T follicular helper cell (primary cell): ENCODE results near the gene CYP27A1.

Source experiments
- DNase-seq: peaks from one replicate; pipeline ENCODE4 v3.0.0-alpha.2; 2020; ENCODE audit warnings: low read depth

The CYP27A1 gene

DNA sequence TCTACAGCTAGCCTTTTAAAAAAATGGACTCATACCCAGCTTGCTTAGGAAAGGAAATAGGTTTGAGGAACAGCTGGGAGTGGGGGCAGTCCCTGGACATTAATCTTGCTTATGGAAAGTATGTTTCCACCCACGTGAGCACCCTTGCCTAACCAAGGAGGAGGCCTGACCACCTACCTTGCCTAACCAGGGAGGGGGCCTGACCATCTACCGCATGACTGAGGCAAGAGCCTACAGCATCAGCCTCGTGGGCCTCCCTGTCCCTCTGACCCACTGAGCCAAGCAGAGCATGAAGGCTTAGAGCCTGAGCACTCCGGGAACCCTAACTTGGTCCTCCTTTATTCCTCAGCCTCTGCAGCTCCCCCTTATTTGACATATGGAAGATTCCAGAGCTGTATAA lies 29.4 kb downstream of the CYP27A1 start:
- no peak for DNase-seq

DNA sequence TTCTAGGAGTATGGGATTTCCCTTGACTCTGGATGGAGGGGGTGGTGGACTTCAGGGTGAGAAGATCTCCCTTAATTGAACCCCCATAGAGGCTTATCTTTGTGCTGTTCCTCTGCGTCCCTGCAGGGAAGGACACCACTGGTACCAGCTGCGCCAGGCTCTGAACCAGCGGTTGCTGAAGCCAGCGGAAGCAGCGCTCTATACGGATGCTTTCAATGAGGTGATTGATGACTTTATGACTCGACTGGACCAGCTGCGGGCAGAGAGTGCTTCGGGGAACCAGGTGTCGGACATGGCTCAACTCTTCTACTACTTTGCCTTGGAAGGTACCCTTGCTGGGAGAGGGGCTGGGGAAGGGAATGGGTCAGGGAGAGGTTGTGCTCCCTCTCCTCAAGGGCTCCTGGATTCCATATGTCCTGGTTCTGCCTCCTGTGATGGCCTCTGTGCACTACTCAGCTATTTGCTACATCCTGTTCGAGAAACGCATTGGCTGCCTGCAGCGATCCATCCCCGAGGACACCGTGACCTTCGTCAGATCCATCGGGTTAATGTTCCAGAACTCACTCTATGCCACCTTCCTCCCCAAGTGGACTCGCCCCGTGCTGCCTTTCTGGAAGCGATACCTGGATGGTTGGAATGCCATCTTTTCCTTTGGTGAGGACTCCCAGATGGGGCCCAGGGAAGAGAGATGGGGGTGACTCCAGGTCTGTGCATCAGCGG lies 30.3 kb downstream of the CYP27A1 start:
- no peak for DNase-seq

DNA sequence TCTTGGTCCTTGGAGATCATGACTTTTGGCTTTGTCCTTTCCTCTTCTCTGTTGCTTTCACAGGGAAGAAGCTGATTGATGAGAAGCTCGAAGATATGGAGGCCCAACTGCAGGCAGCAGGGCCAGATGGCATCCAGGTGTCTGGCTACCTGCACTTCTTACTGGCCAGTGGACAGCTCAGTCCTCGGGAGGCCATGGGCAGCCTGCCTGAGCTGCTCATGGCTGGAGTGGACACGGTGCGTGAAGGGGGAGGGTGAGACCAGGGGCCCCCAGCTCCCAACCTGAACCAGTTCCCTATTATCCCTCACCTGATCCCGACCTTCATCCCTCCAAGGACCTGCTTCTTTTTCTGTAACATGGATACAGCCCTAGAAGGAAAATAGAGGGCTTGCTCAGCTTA lies 30.9 kb downstream of the CYP27A1 start:
- DNase-seq = no peak

DNA sequence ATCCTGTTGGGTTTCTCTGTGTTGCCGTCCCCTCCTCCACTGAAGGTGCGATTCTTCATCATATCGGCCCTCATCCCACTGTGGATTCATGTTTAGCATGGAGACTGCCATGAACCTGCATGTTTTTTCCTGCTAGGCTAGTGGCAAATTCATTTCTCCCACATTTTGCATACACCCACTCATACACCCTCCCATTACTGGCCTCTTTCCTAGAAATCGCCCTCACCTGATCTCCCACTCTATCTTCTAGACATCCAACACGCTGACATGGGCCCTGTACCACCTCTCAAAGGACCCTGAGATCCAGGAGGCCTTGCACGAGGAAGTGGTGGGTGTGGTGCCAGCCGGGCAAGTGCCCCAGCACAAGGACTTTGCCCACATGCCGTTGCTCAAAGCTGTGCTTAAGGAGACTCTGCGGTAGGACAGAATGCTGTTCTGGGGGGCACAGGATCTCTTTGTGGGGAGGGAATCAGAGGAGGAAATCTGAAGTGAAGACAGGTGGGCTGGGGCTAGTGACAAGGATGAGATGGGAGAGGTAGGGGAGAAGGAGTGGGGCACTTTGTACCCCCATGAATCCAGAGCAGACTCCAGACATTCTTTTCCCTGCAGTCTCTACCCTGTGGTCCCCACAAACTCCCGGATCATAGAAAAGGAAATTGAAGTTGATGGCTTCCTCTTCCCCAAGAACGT lies 32.0 kb downstream of the CYP27A1 start:
- no peak for DNase-seq

DNA sequence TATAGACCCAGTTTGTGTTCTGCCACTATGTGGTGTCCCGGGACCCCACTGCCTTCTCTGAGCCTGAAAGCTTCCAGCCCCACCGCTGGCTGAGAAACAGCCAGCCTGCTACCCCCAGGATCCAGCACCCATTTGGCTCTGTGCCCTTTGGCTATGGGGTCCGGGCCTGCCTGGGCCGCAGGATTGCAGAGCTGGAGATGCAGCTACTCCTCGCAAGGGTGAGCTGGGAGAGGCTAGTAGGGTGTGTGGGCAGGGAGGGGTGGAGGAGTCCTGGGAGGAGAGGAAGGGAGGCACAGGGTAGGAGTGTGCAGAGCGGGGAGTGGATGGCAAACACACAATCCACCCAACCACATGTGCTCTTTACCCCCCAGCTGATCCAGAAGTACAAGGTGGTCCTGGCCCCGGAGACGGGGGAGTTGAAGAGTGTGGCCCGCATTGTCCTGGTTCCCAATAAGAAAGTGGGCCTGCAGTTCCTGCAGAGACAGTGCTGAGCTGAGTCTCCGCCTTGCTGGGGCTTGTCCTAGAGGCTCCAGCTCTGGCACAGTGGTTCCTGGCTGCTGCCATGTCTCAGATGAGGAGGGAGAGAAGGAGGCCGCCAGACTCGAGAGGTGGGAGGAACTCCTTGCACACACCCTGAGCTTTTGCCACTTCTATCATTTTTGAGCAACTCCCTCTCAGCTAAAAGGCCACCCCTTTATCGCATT lies 32.7 kb downstream of the CYP27A1 start:
- DNase-seq = no peak

DNA sequence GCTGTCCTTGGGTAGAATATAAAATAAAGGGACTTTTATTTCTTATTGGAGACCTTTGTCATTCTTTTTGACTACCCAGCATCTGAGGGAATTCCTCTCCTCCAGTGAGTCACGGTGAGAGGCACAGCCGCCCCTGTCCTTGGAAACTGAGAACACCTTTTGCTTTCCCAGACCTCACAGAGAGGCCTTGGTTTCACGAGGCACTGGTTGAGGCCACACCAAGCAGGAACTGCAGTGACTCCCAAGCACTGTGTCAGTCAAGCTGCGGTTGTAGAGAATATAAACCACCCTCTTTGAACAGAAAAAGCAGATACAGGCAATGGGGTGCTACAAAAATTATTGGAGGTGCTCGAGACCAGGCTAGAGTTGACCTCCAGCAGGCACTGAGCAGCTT lies 33.3 kb downstream of the CYP27A1 start:
- no peak for DNase-seq

DNA sequence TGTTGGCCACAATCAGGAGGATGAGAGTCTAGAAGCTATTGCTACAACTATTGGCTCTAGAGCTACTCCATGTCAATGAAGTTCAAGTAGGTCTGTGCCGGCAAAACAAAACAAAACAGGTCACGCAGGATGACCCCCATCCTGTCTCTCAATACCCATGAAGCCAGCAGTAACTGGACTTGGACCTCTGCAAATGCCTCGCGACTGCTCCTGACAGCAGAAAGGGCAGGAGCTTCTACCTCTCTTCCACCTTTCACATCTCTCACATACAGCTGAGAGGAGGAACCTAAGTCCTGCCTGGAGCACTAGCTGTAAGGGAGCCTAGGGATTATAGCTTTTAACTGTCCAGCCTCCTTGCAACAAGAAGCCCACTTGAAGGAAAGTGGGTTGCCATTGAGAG lies 33.7 kb downstream of the CYP27A1 start:
- DNase-seq = no peak

DNA sequence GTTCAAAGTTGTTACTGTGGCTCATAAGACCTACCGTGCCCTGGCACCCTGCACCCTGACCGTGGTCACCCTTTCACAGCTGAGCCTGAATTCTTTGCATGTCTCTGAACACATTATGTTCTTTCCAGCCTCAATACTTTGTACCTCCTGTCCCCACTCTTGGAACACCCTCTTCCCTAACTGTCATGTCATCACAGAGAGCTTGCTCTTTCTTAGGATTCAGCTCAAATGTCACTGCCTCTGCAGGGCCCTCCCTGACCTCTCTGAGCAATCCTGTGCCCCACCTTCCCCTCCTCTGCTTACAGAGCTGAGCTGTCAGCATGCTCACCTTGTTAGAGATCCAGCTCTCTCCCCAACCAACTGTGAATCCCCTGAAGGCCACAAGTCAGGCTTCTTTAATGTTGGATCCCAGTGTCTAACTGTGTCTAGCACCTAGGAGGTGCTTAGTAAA lies 34.6 kb downstream of the CYP27A1 start:
- no peak for DNase-seq

DNA sequence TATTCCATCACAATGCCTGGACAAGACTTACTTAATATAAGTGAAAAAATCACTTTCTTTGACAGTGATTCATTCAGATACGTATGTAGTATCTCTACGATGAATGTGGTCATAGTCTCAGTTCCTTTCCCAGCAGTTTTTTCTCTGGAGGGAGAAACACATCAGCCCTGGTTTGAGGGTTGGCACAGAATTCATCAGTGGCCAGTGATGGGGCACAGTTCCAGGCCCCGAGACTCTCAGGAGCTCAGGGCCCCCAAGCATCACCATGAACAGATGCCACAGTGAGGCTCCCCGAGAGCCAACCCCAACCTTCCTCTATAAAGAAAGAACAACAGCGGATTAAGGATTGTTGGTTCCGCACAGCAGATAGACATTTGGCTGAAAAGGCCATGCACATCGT lies 37.1 kb downstream of the CYP27A1 start:
- no peak for DNase-seq

DNA sequence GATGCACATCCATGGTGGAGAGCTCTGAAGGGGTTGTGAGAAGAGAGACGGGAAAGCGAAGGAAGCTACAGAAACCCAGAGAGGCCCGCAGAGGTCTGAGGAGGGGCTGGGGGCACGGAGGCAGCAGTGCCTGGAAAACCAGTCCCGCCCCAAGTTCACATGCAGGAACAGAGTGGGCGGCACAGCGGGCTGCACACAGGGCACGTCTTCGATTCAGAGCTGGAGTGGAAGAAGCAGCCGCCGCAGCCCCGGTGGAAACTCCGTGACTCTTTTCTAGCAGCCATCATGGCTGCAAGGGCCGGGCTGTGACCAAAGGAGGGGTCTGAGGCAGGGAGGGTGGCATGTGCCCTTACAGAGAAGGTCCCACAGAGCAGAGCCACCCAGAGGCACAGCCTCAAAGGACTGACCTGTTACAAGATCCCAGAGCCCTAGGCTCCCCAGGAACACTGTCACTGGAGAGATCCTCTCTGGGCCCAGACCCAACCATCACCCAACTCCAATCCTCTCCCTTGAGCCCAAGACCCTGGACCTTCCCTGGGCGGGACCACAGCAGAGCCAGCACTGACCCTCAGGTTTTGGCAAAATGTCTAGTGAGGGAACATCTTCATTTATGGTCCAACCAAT lies 38.9 kb downstream of the CYP27A1 start:
- no peak for DNase-seq

DNA sequence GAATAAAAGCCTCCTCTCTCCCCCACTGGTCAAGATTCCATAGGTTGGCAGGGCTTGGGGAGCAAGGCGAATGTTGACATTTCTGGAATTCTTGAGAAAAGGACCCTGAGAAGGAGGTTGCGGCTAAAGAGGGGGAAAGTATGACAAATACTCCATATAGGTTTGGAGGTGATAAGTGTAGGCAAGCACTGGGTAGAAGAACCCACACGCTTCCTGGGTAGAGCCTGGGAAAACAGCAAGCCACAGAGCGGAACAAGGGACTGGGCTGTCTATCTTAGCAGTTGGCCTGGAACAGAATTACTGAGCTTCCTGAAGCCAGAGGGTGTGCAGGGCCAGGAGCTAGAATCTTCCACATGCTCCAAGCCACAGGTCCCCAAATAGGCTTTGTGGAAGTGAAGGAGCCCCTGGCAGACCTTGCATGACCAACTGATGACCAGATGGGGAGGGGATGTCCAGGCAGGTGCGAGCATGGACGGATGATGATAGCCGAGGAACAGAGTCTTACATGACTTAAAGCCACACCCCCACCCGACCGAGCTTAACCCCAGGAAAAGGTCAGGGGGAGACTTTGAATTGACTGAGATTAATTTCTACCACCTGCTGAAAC lies 39.8 kb downstream of the CYP27A1 start:
- no peak for DNase-seq

DNA sequence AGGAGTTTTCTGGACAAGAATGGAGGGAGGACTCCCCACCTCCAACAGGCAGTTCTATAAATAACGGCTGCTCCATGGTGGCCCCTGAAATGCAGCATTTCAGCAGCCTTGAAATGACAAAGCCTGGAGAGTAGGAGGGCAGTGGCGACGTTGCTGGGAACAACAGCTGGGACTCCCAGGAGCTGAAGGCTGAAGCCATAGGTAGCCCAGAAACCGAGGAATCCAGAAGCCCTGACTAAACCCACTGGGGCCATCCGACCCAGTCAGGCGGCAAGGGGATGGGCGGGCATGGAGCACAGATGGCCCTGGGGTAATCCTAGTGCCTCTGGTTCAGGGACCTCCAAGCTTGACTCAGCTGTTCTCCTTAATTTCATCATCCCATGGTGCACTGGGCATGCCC lies 40.7 kb downstream of the CYP27A1 start:
- DNase-seq = no peak

DNA sequence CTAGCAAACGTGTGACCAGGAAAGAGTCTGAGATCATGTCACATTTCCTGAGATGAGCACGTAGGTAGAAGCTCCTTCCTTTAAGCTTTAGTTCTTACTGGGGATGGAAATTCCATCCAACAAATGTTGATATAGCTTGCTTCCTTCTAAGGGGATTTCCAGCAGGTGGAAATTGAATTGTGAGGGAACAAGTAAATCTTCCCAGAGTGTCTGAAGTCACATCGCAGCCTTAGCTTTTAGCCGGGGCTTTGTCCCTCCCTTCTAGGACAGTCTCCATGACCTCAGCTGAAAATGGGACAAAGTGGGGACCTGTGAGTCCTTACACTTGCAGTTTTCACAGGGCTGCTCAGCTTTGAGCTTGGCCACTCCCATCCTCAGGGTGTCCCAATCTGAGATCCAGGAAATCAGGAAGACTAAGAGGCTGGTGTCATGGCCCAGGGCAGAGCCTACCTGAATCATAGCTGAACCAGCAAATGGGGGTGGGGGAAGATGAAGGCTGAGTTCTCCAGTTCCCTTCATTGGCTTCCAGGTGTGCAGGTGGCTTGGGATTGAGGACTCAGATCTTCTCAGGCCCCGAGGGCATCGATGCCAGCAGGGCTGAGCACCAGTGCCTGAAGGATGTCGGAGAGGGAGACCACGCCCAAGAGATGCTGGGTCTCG lies 41.4 kb downstream of the CYP27A1 start:
- no peak for DNase-seq

DNA sequence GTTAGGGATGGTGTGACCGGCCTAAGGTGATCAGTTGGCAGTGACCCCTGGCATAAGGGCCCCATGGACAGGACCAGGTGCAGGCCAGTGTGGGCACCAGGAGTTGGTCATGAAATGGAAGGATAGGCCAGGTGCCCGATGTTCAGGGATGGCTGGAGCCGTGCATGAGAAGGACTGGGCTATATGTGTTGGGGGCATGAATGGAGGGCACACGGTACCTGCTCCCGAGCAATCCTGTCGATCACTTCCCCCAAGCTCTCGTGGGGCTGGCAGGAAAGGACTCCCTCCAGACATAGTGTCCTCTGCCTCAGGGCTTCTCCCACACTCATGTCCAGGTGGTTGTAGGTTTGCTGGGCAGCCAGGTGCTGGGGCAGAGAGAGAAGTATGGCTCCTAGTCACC lies 42.1 kb downstream of the CYP27A1 start:
- no peak for DNase-seq

DNA sequence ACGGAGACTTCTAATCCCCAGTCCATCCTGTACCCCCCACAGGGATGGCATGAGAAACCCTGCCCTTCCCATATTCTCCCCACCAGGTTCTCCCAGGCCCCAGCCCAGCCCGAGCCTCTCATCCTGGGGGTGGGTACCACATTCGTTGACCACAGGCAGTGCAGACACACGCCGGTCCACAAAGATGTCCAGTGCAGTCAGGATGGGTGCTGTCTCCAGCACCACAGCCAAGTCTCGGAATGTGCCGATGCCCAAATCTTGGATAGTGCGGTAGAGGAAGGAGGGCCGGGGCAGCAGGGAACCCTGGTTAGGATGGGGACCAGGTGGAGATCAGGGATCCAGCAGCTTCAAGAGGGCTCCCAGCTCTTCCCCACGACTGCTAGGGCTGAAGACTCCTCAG lies 44.8 kb downstream of the CYP27A1 start:
- DNase-seq = no peak

DNA sequence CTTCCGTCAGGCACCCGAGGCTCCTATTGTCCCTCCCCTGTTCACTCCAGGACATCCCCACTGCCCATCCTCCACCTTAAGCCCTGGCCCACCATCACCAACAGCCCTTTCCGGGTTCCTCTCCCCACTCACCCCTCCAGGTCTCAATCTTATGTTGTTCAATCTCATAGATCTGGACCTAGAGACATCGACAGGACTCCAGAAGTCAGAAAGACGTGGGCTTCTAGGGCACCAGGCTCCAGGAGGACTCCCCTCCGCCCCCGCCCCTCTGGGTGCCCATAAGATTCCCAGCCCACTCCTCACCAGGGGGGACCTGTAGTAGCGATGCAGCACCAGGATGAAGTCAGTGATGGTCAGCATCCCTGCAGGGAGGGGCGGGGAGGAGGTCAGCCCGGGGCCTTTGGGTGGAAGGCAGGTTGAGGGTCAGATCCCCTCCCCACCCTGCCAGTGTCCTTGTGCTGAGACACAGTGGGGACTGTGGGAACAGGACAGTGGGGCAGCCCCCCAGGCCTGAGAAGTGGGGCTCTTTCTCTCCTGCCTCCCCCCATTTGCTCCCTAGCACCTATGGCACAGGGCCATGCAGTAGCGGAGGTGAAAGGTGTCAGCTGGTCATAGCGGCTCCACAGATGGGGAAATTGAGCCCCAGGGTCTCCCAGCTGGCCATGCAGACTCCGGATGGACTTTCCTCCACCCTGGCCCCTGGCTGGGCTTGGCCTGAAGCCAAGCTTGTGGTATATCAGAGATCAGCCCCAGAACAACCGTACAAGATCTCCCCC lies 45.9 kb downstream of the CYP27A1 start:
- DNase-seq = no peak

DNA sequence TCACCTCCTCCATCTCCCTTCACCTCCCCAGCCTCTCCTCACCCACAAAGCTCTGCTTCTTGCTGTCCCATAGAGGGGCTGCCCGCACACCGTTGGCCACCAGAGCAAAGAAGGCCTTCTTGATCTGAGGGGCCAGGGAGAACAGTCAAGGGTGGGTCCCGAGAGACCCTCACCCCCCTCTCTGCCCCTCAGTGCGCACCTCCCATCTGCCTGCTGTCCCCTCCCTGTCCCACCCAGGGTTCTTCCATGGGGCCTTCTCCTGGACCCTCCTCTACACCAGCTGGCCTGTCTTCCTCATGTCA lies 46.5 kb downstream of the CYP27A1 start:
- DNase-seq = no peak

DNA sequence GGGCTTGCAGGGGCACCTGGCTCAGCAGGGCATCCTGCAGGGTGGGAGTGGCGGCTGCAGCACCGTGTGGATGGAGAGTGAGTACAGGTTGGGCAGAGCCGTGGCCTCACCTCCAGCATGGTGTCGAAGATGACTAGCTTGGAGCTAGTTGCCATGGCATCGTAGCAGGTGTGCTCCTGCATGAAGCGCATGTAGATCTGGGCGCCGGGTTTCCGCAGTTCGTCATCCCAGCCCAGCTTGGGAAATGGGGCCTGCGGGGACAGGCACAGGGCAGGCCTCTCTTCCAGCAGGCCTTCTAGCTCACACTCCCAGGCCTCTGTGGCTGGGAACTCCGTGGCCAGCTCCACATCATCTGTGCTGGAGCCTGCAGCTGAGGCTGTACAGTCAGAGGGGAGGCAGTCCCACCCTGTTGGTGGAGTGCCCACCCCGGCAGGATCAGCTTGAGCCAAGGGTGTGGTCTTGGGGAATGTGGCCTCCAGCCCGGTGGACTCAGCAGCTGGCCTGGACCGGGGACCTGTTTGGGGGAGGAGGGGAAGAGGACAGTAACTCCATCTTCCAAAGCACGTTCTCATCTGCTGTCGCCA lies 48.0 kb downstream of the CYP27A1 start:
- DNase-seq = no peak

DNA sequence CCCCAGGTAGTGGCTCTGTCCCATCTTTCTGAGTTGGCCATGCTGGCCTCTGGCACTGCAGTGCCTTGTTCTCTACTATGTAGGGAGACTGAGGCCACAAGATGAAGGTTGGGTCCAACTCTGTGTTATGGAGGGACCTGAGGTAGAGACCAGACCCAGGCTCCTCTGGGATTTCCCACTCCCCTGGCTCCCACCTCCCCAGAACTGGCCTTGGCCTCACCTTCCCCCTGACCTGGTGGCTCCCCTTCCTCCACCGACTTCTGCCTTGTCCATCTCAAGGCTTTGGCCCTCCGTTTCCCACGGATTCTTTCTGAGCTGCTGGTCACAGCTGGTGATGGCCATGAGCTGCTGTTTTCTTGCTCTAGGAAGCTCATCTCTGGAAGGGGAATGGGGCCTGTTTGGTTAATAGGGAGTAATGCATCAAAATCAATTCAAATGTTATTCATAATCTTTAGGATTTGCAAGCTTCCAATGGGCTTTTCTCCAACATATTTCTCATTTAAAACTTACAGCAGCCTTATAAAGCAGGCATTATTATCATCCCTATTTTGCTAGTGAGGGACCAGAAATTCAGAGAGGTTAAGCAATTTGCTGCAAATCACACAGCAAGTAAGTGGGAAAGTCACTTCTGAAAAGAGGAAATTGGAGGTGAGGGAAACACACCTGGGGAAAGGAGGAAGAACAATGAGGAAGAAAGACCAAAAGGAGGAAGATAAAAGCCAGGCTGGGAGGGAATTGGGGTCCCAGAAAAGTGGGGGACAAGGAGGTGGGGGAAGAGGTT lies 48.8 kb downstream of the CYP27A1 start:
- DNase-seq = no peak
